Stimulated activated CD8-positive, alpha-beta memory T cell treated with anti-CD3 and anti-CD28 coated beads, Interleukin-4, amount 100 ng/mL, for 48 hours (primary cell): ENCODE data around the gene XPR1.

Experiments
- DNase-seq: peaks from one replicate; pipeline ENCODE4 v3.0.0-alpha.2; 2020

XPR1 gene

GRCh38 chr1:180631766-180632325 lies at the start of gene XPR1:
Gene XPR1, plus strand, starts transcription at chr1:180632022. Its CDS starts 180 bp downstream, at chr1:180632202.
- DNase-seq, result peak; percentile 98

- no peak for DNase-seq
Observed at GRCh38 chr1:180584869-180585268, 47.0 kb upstream of the XPR1 start.

GRCh38 chr1:180585994-180586359 lies 45.8 kb upstream of the XPR1 start:
- no peak for DNase-seq

DNA sequence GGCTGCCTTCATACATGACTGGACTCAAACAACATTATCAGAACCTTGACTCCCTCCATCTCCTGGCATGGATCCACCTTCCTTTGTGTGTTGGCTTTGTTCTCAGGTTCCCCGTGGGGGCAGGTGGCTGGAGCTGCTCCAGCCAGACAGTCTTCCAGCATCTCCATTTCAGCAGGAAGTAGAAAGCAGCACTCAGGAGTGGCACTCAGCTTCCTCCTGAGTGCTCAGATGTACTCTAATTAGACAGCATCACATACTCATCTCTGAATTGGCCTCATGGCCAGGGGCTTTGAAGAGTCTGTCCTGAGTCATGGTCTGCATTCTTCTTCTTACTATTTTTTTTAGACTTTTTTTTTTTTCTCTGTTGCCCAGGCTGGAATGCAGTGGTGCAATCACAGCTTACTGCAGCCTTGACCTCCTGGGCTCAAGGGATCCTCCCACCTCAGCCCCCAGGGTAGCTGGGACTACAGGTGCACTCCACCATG lies 45.1 kb upstream of the XPR1 start:
- no peak for DNase-seq

DNA sequence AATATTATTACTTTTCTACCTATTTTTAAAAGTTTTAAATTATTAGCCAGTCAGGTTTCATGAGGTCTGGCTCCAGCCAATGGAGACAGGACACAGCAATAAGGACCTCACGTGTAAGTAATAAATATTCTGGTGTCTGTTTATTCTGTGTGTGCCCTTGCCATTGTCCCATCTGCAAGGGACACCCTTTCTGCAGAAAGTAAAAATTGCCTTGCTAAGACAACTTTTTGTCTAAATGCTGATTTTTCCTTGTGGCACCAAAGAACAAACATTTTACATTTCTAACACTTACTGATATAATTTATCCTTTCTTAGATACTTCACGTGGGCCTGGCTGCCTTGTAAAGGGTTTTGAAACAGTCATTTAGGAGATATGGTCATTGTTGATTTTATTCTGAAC lies 43.7 kb upstream of the XPR1 start:
- DNase-seq, result no peak

- no peak for DNase-seq
Observed at GRCh38 chr1:180590889-180591288, 40.9 kb upstream of the XPR1 start.

GRCh38 chr1:180593382-180593781 lies 38.4 kb upstream of the XPR1 start:
- no peak for DNase-seq

GRCh38 chr1:180594723-180595122 lies 37.1 kb upstream of the XPR1 start:
- DNase-seq, result no peak

GRCh38 chr1:180595966-180596365 lies 35.9 kb upstream of the XPR1 start:
- no peak for DNase-seq

DNA sequence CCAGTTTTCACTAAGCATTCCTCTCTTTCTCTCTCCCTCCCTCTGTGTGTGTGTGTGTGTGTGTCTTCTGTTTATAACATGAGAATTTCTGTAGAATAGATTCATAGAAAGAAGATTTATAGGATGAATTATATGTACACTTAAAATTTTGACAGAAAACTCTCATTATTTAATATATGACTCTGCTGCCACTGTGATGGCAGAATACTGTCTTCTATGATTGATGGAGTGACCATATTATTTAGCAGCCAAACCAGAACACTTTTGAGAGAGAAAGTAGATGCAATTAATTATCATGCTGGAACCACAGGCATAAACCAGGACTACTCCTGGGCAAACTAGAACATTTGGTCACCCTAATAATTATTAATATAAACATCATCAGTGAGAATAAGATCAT lies 34.3 kb upstream of the XPR1 start:
- DNase-seq, result no peak

- DNase-seq, result no peak
Observed at GRCh38 chr1:180598333-180598974, 33.4 kb upstream of the XPR1 start.

- DNase-seq, result no peak
Observed at GRCh38 chr1:180600343-180600742, 31.5 kb upstream of the XPR1 start.

- no peak for DNase-seq
Observed at GRCh38 chr1:180601512-180601911, 30.3 kb upstream of the XPR1 start.

DNA sequence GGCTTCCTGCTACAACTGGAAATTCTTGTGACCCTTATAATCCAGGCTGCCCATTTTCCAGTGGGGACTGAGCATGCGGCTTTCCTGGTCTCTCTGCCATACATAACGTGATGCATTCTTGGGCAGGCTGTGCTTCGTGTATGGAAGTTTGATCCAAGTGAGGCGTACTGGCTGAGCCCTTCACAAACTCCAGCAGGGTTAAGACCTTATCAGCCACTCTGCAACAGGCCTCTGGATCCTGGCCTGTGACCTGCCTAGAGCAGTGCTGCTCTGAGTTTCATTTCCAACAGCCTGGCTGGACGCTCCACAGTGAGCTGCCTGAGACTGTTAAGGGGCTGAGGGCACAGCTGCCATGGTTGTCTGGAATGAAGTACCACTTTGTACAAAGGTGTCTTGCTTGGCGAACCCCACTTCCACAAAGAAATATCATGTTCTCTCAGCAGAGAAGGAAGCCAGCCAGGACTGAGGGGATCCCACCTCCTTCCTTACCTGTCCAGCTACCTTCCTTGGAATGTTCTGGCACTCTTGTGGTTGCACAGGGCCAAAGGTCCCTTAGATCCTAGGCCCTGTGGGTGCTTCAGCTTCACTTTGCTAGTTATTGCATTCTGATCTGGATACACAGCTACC lies 28.5 kb upstream of the XPR1 start:
- DNase-seq, result no peak

DNA sequence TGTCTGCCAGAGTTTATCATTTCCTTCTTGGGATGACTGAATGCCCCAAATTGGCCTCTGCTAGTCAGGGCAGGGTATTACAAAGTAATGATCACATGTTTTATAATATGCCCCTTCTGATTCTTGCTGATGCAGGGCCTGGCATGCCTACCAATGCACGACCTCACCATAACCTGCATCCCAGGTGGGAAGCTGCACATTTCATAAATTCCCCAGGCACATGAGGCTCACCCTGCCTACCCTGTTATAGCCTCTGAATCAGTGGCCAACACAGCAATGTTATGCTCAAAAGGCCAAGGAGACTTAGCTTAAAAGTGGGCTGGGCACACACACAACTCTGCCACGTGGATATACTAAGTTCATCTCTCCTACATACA lies 28.0 kb upstream of the XPR1 start:
- no peak for DNase-seq

DNA sequence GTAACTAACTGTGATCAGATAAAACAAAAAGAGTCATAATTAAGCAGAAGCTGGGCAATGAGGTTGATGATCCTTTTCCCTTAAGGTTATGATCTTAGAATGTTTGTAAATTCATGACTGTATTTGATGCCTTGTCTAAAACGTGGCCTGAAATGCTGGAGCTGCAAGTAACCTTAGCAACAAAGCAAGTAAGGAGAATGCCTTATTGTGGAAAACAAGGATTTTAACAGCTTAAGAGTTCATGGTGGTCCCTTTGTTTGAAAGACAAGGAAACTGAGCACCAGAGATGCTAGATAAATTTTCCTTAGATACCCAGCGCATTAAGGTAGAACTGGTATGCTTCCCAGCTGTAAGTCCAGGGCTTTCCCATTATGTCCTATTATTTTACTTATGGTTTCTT lies 25.7 kb upstream of the XPR1 start:
- no peak for DNase-seq

DNA sequence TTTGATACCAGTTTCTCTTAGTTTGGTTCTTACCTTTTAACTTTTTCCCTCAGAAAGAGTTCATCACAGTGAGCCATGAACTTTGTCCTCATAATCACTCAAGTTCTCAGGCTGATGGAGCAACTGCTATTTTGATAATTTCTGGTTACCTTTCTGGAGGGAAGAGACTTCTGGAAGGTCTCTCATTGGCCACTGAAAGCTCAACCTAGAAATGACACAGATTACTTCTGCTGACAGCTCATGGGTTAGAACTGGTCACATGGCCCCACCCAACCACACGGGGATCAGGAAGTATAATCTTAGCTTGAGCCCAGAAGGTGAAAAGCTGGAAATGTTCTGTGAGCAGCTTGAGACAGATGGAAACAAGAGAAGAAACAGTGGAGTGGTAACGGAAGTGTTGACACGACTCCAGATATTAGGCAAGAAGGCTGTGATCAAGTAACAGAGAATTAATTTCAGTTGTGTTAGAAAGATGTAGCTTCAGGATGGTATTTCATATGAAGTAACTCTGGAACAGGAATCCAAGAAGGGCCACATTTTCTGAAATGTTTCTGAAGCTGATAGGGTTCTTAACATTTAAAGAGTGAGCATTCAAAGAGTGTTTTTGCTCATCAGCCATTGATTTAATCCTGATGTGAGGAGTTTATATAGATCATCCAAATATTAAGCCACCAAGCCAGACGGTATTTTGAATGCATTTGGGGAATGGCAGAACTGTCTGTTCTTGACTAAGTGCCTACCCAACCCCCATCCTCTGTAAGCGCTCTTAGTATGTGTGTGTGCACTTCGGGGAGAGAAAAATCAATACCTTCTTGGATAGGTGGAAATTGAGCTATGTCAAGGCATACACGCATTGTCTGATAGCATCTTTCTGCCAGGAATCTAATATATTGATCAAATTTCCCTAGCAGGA lies 21.9 kb upstream of the XPR1 start:
- no peak for DNase-seq

DNA sequence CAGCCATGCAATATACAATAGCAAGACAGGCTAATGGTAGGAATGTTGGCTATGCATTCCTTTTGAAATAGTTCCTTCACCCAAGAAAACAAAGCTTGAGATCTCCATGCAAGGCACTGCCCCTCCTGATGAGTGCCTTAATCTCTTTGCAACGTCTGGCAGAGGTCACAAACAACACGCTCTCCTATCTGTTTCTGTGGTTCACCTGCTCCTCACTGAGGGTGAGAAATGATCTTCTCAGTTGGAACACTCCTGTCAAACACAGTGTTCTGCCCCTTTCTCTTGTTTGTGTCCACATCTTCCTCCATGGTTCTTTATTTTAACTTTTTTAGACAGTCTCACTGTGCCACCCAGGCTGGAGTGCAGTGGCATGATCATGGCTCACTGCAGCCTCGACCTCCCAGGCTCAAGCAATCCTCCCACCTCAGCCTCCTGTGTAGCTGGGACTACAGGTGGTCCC lies 21.2 kb upstream of the XPR1 start:
- no peak for DNase-seq

DNA sequence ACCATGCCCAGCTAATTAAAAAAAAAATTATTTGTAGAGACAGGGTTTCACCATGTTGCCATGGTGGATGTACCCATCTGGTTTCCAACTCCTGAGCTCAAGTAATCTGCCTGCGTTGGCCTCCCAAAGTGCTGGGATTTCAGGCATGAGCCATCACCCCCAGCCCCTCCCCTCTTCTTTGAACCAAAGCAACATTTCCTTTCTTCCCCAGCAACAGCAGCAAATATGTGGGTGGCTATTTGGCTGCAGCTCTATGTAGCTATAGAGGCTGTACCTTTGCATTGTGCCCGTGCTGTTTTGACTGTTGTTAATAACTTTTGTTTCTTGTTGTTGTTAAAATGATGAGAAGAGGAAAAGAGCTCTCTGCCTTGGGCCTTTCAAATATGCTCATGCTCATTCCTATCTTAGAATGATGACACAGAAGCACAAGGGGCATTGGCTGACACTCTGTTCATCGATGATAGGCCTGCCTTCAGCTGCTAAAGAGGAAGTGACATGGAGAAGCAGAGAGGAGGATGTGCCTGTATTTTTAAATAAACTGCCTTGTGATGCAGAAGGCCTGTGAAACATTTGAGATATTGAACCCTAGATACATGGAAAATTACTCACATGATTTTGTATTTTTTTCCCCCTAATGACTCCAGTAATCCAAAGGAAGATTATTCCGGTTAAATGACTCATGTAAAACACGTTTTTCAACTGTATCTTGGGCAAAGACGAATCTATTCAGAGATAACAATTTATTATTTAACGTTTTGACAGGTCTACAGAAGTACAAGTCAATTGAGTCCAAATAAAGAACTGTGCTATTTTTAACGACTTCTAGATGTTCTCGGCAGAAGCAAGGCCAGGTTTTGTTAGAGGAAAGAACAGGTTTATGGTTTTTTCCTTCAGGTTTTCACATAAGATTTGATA lies 20.5 kb upstream of the XPR1 start:
- no peak for DNase-seq

- no peak for DNase-seq
Observed at GRCh38 chr1:180612632-180613031, 19.2 kb upstream of the XPR1 start.

DNA sequence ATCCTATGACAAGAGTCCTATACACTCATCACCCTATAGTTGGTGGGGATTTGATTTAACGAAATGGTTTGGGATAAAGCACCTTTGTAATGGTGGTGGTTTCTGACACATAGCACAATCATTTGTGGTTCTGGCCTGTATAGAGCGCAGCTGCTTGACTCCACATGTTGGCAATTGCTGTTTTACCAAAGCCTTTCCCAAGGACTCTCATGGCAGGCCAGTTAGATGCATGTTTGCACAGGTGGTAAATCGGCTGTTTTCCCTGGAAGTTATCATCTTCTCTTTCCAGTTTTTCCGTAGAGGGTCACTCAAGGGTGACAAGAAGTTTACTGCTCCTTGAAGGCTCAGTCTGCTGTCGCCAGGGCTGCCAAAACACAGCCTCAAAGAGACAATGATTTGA lies 17.1 kb upstream of the XPR1 start:
- DNase-seq, result no peak
